Colon (tissue), 2 donors: ENCODE data around the gene KBTBD13.
"Not testable (repeated sequence)": the region's sequence is repeated elsewhere in the genome, so short reads cannot be mapped to it uniquely, and the experiment has no call there.

Source experiments
- FAIRE-seq: peaks from 2 replicates; lab custom pipeline; 2012; peaks lifted over from hg19 to GRCh38; lab: Jason Lieb, UNC
- donor health status: control.
- donor health status: control.

KBTBD13 gene

DNA sequence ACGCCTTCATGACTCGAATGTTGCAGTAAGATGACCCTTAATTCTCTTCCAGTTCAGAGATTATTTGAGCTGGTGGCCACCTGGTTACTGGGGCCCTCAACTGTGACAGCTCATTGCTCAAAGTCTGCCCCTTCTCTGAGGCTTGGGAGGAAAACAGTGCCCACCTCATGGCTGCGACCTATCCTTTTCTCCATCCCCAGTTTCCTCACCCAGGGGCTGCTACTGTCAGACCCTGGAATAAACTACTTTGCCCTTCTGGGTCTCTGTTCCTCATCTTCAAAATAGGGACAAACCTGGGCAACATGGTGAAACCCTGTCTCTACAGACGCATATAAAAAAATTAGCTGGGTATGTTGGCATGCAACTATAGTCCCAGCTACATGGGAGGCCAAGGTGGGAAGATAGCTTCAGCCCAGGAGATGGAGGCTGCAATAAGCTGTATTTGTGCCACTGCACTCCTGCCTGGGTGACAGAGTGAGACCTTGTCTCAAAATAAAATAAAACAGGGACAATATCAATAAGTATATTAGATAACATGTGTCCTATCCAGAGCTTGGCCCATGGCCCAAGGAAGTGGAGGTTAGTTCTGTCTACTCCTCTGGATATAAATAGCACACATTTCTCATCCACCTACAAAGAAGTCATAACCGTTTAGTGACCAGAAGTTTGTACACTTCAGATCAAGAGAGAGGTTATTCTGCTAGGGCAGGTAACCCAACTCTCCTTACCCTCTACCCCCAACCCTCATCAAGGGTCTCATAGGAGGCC is 6.6 kb upstream of the KBTBD13 start:
- no peak for FAIRE-seq

DNA sequence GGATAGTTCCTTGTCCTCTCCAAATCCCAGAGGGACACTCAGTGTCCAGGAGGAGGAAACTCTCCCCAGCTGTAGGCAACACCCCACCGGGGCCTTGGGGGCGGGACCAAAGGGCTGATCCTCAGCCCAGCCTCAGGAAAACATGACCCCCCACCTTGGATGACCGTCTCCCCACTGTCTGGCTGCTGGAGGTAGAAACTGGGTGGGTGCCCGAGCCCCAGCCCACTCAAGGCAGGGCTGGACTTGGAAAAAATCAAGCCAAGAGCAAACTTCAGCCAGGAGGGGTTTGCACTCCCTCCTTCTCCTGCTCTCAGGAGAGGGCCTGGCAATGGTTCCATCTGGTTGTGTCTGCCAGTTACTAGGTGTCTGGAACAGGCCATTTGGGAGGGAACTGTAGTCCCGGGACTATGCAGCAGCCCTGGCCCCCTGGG is 5.2 kb upstream of the KBTBD13 start:
- no peak for FAIRE-seq

- FAIRE-seq = no peak
Measured at GRCh38 chr15:65072027-65072426, 4.5 kb upstream of the KBTBD13 start.

- no peak for FAIRE-seq
Measured at GRCh38 chr15:65072617-65073016, 3.9 kb upstream of the KBTBD13 start.

- not testable (repeated sequence) for FAIRE-seq
Measured at GRCh38 chr15:65074946-65075345, 1.6 kb upstream of the KBTBD13 start.

DNA sequence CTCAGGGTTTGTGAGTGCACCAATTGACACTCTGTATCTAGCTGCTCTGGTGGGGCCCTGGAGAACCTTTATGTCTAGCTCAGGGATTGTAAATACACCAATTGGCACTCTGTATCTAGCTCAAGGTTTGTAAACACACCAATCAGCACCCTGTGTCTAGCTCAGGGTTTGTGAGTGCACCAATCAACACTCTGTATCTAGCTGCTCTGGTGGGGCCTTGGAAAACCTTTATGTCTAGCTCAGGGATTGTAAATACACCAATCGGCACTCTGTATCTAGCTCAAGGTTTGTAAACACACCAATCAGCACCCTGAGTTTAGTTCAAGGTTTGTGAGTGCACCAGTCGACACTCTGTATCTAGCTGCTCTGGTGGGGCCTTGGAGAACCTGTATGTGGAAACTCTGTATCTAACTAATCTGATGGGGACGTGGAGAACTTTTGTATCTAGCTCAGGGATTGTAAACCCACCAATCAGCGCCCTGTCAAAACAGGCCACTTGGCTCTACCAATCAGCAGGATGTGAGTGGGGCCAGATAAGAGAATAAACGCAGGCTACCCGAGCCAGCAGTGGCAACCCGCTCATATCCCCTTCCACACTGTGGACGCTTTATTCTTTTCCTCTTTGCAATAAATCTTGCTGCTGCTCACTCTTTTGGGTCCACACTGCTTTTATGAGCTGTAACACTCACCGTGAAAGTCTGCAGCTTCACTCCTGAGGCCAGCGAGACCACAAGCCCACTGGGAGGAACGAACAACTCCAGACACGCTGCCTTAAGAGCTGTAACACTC is 745 bp upstream of the KBTBD13 start:
- FAIRE-seq = not testable (repeated sequence)

GRCh38 chr15:65077291-65077980 is 890 bp downstream of the KBTBD13 start:
- no peak for FAIRE-seq

- FAIRE-seq = no peak
Measured at GRCh38 chr15:65077981-65078352, 1.4 kb downstream of the KBTBD13 start.

DNA sequence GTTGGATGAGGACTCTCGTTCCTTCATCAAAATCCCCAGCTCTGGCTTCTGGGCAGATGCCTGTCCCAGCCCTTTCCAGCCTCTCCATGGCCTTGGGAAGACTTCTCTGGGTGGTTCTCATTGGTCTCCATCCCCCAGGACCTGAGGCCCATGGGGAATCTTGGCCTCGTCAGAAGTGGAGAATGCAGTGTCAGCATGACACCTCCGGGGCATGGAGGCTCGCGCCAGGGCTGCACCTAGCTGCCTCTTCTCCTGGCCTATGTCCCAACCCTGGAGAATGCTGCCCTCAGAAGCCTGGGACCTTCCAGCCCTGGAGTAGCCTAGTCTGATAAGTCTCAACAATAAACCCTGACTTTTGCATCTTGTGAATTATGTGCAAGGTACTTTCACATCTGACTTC is 3.0 kb downstream of the KBTBD13 start:
- FAIRE-seq = no peak

DNA sequence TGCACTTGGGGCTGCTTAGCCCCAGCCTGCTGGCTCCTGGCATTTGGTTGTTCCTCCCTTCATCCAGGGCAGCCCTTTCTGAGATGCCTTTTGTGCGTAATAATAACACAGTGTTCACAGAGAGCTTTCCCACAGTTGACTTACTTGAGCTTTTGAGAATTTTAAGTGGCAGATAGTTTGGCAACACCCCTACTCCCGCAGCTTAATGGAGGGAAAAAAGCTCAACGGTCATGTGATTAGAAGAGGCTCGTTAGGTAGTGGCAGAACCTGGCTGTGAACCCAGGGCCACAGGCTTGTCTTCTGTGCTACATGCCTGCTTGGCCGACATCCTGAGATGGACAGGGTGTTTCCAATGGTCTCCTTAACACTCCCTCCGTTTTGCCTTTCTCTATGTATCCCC is 4.7 kb downstream of the KBTBD13 start:
- FAIRE-seq = no peak

GRCh38 chr15:65081758-65082157 is 5.2 kb downstream of the KBTBD13 start:
- FAIRE-seq = no peak

DNA sequence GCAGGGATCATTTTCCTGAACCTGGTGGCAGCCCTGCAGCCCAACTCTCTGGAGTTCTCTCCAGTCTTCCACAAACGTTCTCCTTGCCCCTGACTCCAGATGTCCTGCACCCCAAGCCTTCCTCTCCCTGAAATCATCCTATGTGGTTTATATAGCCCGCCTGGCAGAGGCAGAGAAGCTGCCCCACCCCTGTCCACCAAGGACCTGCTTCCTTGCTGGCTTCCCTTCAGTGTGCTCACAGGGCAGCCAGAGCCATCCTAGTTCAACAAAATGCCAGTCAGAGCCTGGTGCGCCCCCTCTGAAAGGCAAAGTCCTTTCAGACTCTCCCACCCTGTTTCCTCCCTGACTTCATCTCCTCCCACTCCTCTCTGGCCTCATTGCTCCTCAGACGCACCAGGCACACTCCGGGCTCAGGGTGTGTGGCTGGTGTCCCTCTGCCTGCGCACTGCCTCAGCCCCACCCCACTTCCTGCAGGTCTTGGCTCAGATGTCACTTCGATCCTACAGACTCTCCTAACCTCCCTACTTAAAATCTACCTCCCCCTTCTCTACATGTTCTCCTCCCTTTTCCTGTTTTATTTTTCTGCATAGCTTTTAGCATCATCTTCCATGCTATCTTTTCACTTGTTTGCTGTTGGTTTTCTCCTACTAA is 5.9 kb downstream of the KBTBD13 start:
- no peak for FAIRE-seq

DNA sequence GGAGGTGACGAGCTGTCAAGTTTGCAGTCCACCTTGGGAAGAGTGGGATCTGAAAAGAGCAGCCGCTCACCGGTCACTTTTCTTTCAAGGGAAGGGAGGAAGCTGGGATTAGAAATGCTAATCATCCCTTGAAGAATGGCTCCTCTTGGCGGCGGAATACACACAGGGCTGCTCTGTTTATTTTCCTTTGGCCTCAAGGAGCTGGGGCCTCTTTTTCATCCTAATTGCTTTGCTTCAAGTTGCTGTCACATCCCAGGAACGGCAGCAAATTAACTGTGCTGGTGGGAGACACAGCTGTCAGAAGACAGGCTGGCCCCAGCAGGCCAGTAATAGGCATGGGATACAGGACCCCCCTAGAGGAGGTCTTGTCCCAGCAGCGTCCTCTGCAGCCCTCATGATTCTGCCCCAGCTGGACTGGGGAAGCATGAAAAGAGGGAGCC is 6.7 kb downstream of the KBTBD13 start:
- no peak for FAIRE-seq

GRCh38 chr15:65084500-65085206 is 8.1 kb downstream of the KBTBD13 start:
- no peak for FAIRE-seq

DNA sequence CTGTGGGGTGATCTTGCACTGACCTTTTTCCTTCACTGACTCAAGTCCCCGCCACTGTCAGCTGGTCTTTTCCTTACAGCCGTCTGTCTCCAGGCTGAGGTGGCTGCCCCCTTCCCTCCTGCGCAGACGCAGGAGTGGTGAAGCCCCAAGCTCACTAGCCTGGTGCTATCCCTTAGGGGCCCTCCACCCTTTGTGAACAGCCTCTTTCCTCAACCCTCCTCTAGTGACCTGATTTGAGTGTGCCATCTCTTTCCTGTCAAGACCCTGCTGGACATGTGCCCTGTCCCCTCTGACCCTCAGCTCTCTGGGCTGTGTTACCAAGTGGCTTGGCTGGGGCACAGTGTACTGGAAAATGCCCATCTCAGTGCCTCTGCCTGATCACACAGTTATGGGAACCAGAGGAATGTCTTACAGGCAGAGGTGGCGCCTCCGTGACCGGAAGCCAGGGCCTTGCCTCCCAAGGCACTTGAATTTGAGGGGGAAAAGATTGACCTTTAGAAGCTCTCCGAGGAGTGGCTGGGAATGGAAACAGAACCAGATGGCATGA is 8.7 kb downstream of the KBTBD13 start:
- FAIRE-seq = no peak

- no peak for FAIRE-seq
Measured at GRCh38 chr15:65085990-65086679, 9.6 kb downstream of the KBTBD13 start.

- FAIRE-seq = no peak
Measured at GRCh38 chr15:65086680-65087111, 10.2 kb downstream of the KBTBD13 start.

DNA sequence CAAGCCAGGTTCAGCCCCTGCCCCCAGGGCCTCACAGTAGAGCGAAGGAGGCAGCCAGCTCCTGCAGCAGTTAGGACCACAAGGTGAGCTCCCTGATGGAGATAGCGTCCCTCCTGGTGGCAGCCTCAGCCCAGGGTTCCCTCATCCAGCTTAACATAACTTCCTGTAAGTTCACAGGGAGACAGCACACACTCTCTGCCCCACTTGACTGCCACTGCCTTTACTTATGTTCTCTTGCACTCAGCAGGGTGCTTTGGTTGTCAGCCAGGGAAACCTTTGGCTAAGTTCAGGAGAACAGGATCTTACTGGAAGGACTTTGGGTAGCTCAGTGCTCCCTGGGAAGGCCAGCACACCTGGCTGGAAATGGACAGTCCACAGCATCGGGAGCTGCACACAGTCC is 10.9 kb downstream of the KBTBD13 start:
- no peak for FAIRE-seq

- FAIRE-seq = no peak
Measured at GRCh38 chr15:65087873-65088642, 11.5 kb downstream of the KBTBD13 start.

GRCh38 chr15:65088643-65089021 is 12.1 kb downstream of the KBTBD13 start:
- FAIRE-seq = no peak
